ENCODE results near the gene CTXND2.
"Not testable (repeated sequence)": the region's sequence is repeated elsewhere in the genome, so short reads cannot be mapped to it uniquely, and the experiment has no call there.

CTXND2 gene

GRCh38 chr1:150887018-150887417 is at the start of gene CTXND2:
CTXND2 (plus strand) TSS chr1:150887136; CDS start chr1:150912315, 25,179 bp downstream.
- FAIRE-seq: no peak

- not testable (repeated sequence) for FAIRE-seq
Measured at GRCh38 chr1:150840850-150841249, 46.1 kb upstream of the CTXND2 start.

GRCh38 chr1:150841626-150842025 is 45.3 kb upstream of the CTXND2 start:
- FAIRE-seq: no peak

GRCh38 chr1:150842343-150842742 is 44.6 kb upstream of the CTXND2 start:
- FAIRE-seq: no peak

- FAIRE-seq: no peak
Measured at GRCh38 chr1:150842964-150843363, 44.0 kb upstream of the CTXND2 start.

GRCh38 chr1:150843474-150843873 is 43.5 kb upstream of the CTXND2 start:
- FAIRE-seq: no peak

GRCh38 chr1:150846473-150847146 is 40.3 kb upstream of the CTXND2 start:
- no peak for FAIRE-seq

GRCh38 chr1:150850801-150851362 is 36.1 kb upstream of the CTXND2 start:
- FAIRE-seq: not testable (repeated sequence)

GRCh38 chr1:150852734-150853133 is 34.2 kb upstream of the CTXND2 start:
- not testable (repeated sequence) for FAIRE-seq

GRCh38 chr1:150863724-150864123 is 23.2 kb upstream of the CTXND2 start:
- FAIRE-seq: no peak

- FAIRE-seq: not testable (repeated sequence)
Measured at GRCh38 chr1:150864200-150864599, 22.7 kb upstream of the CTXND2 start.

GRCh38 chr1:150869683-150870082 is 17.3 kb upstream of the CTXND2 start:
- FAIRE-seq: no peak

GRCh38 chr1:150872572-150872971 is 14.4 kb upstream of the CTXND2 start:
- no peak for FAIRE-seq

- FAIRE-seq: no peak
Measured at GRCh38 chr1:150873521-150873920, 13.4 kb upstream of the CTXND2 start.

- no peak for FAIRE-seq
Measured at GRCh38 chr1:150874455-150875196, 12.3 kb upstream of the CTXND2 start.

- no peak for FAIRE-seq
Measured at GRCh38 chr1:150875197-150876118, 11.5 kb upstream of the CTXND2 start.

GRCh38 chr1:150876119-150876454 is 10.8 kb upstream of the CTXND2 start:
- no peak for FAIRE-seq

GRCh38 chr1:150878931-150879330 is 8.0 kb upstream of the CTXND2 start:
- FAIRE-seq: not testable (repeated sequence)

GRCh38 chr1:150881331-150882070 is 5.4 kb upstream of the CTXND2 start:
- FAIRE-seq: no peak

GRCh38 chr1:150883121-150883520 is 3.8 kb upstream of the CTXND2 start:
- FAIRE-seq: not testable (repeated sequence)

- FAIRE-seq: no peak
Measured at GRCh38 chr1:150888727-150889126, 1.8 kb downstream of the CTXND2 start.

GRCh38 chr1:150890033-150890416 is 3.1 kb downstream of the CTXND2 start:
- no peak for FAIRE-seq

Data from endometrium (tissue), 2 donors.